DOHH2 (cell line): ENCODE measurements around the gene ZBTB22.
"Not testable (repeated sequence)": the region's sequence is repeated elsewhere in the genome, so short reads cannot be mapped to it uniquely, and the experiment has no call there.

Experiments used
- H3F3A ChIP-seq: fragments of 200-600 bp; sonication (generic), shearing (Covaris generic); 2 replicates; pipeline ENCODE4 v1.6.0; 2016; ENCODE audit warnings: antibody characterized with exemption, mild to moderate bottlenecking; ENCODE audit not compliant: control insufficient read depth, insufficient read depth
- H3K27ac ChIP-seq: fragments of 200-600 bp; sonication (generic); 2 replicates; pipeline ENCODE4 v1.5.1; 2014; ENCODE audit warnings: low read depth, mild to moderate bottlenecking, low read length, moderate library complexity
- H3K27me3 ChIP-seq: fragments of 200-600 bp; sonication (generic); 2 replicates; pipeline ENCODE4 v1.6.1; 2014; ENCODE audit warnings: mild to moderate bottlenecking, low read length, mixed read lengths; ENCODE audit not compliant: control insufficient read depth
- H3K36me3 ChIP-seq: fragments of 200-600 bp; sonication (generic); 2 replicates; pipeline ENCODE4 v1.6.1; 2014; ENCODE audit warnings: mild to moderate bottlenecking, low read length, moderate library complexity, mixed read lengths; ENCODE audit not compliant: control insufficient read depth
- H3K4me1 ChIP-seq: fragments of 200-600 bp; sonication (generic); 2 replicates; pipeline ENCODE4 v1.6.1; 2014; ENCODE audit warnings: mild to moderate bottlenecking, low read length, mixed read lengths; ENCODE audit not compliant: control insufficient read depth
- H3K4me2 ChIP-seq: fragments of 200-600 bp; sonication (generic); 2 replicates; pipeline ENCODE4 v1.6.0; 2014; ENCODE audit warnings: mild to moderate bottlenecking, low read length, moderate library complexity
- H3K4me3 ChIP-seq: fragments of 200-600 bp; sonication (generic); 2 replicates; pipeline ENCODE4 v1.5.1; 2014; ENCODE audit warnings: mild to moderate bottlenecking, low read length, mixed read lengths
- H3K79me2 ChIP-seq: fragments of 200-600 bp; sonication (generic); 2 replicates; pipeline ENCODE4 v1.6.1; 2014; ENCODE audit warnings: mild to moderate bottlenecking, low read length, mixed read lengths; ENCODE audit not compliant: control insufficient read depth
- H3K9me2 ChIP-seq: fragments of 200-600 bp; sonication (generic); replicated peaks from 2 replicates; pipeline ENCODE4 v1.6.1; 2014; ENCODE audit warnings: mild to moderate bottlenecking, low read length, mixed read lengths; ENCODE audit not compliant: control insufficient read depth
- H3K9me3 ChIP-seq: fragments of 200-600 bp; sonication (generic); 2 replicates; pipeline ENCODE4 v1.6.1; 2014; ENCODE audit warnings: antibody characterized with exemption, low read length, mixed read lengths; ENCODE audit not compliant: control insufficient read depth, insufficient read depth
- H4K20me1 ChIP-seq: fragments of 200-600 bp; sonication (generic); 2 replicates; pipeline ENCODE4 v1.6.0; 2014; ENCODE audit warnings: low read depth, mild to moderate bottlenecking, antibody characterized with exemption, low read length, moderate library complexity; ENCODE audit not compliant: control insufficient read depth, insufficient read depth
- EZH2phosphoT487 ChIP-seq: fragments of 200-600 bp; sonication (generic); IDR thresholded peaks from 2 replicates; pipeline ENCODE4 v1.6.1; 2017; ENCODE audit warnings: borderline replicate concordance, mild to moderate bottlenecking, antibody characterized with exemption, low read length, moderate library complexity, mixed read lengths
- TF ChIP-seq, protein P1 (sequence below): fragments of 200-600 bp; sonication (generic); IDR thresholded peaks from one replicate; pipeline ENCODE4 v1.5.1; 2014; ENCODE audit warnings: antibody characterized with exemption, mild to moderate bottlenecking, low read depth, low read length; ENCODE audit not compliant: poor library complexity, severe bottlenecking

ZBTB22 gene

DNA sequence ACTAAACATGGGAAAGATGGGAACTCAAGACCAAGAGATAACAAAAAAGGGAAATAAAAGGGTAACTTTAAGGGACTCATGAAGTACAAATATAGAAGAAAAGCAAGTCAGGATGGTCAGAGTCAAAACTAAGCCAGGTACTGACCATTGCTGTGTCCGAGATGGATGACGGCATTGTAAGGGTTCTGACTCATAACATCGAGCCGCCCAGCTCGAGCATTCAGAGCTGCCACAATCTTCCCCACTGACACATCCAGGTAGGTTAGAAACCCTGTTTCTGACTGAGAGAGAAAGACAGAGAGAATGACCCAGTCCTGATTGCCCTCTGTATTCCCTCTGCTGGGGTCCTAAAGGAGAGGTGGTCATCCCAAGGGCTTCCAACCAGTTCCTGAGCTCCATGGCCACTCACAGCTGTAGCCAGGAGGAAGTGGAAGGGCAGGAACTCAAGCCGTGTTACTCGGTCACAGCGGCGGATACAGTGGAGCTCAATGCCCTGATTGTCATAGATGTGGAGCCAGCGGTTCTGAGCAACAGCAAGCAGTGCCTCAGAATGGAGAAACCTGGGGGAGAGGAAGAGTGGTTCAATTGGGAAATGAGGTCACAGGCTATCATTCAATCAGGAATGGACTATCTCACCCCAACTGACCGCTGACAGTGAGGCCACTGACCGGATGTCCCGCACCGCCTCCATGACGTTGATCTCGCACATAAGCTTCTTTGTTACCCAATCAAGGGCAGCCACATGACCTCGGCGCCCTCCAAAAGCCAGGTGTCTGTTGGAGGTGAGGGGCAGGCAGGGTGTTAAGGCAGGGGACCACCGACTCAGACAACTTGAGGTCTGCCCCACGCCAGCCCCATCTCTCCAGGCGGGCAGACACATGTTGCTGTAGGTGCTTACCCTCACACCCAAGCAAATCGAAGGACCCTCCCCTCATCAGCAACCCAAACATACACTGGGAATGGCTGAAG is 30.3 kb downstream of the ZBTB22 start:
- H3K4me3 ChIP-seq: peak overlapping the region; percentile 93
- peak overlapping the region; percentile 87 for H3K4me2 ChIP-seq
- H4K20me1 ChIP-seq: no peaks in the 10 kb centered on the region
- H3K27ac ChIP-seq: no peak overlapping the region
- peaks cover 82% of the 10 kb centered on the region for H3K36me3 ChIP-seq
- peaks cover 25% of the 10 kb centered on the region for H3K4me1 ChIP-seq
- no peaks in the 10 kb centered on the region for H3K9me3 ChIP-seq
- no peaks in the 10 kb centered on the region for H3K9me2 ChIP-seq
- H3K79me2 ChIP-seq: peaks cover 55% of the 10 kb centered on the region
- TF ChIP-seq, protein P1, sequence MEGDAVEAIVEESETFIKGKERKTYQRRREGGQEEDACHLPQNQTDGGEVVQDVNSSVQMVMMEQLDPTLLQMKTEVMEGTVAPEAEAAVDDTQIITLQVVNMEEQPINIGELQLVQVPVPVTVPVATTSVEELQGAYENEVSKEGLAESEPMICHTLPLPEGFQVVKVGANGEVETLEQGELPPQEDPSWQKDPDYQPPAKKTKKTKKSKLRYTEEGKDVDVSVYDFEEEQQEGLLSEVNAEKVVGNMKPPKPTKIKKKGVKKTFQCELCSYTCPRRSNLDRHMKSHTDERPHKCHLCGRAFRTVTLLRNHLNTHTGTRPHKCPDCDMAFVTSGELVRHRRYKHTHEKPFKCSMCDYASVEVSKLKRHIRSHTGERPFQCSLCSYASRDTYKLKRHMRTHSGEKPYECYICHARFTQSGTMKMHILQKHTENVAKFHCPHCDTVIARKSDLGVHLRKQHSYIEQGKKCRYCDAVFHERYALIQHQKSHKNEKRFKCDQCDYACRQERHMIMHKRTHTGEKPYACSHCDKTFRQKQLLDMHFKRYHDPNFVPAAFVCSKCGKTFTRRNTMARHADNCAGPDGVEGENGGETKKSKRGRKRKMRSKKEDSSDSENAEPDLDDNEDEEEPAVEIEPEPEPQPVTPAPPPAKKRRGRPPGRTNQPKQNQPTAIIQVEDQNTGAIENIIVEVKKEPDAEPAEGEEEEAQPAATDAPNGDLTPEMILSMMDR: no peak
- TF ChIP-seq EZH2phosphoT487: no peak
- H3K27me3 ChIP-seq: no peaks in the 10 kb centered on the region
- peaks cover 13% of the 10 kb centered on the region; the same call in 1 of the 2 replicates for H3F3A ChIP-seq

DNA sequence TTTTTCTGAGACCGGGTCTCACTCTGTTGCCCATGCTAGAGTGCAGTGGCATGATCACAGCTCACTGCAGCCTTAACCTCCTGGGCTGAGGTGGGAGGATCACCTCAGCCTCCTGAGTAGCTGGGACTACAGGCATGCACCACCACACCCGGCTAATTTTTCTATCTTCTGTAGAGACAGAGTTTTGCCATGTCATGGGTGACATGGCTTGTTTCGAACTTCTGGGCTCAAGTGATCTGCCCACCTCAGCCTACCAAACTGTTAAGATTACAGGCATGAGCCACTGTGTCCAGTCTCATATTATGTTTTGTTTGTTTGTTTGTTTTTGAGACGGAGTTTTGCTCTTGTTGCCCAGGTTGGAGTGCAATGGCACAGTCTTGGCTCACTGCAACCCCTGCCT is 32.3 kb downstream of the ZBTB22 start:
- peaks cover 19% of the 10 kb centered on the region for H3K4me1 ChIP-seq
- peaks cover 36% of the 10 kb centered on the region for H3K79me2 ChIP-seq
- H3K27ac ChIP-seq, H3K4me3 ChIP-seq, H3K9me2 ChIP-seq, H3F3A ChIP-seq, H3K4me2 ChIP-seq, H3K9me3 ChIP-seq, H3K27me3 ChIP-seq, H4K20me1 ChIP-seq: not testable (repeated sequence)
- H3K36me3 ChIP-seq: peaks cover 77% of the 10 kb centered on the region

DNA sequence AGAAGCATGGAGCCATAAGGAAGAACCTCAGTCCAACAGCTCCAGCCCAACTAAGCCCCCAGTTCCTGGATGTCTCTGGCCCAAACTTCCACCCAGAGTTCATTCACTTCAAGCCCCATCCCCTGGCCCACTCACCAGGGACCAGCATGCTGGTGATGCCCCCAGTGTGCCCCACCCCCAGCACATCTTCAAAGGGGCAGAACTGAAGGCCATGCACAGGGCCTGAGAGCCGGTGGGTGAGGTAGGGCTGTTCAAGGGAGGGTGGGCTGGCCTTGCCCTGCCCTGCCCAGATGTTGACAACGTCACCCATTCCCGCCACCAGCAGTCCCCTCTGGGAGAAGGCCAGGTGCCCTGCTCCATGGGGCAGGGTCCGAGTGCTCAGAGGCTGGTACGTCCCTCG is 37.0 kb downstream of the ZBTB22 start:
- peaks cover 88% of the 10 kb centered on the region for H3K36me3 ChIP-seq
- H3K27ac ChIP-seq: peak overlapping the region; percentile 37; the same call in 1 of the 2 replicates
- no peak overlapping the region for H3K4me2 ChIP-seq
- peaks cover 4% of the 10 kb centered on the region for H3K79me2 ChIP-seq
- no peaks in the 10 kb centered on the region; the same call in 1 of the 2 replicates for H4K20me1 ChIP-seq
- no peaks in the 10 kb centered on the region for H3K27me3 ChIP-seq
- no peaks in the 10 kb centered on the region for H3K9me3 ChIP-seq
- peaks cover 42% of the 10 kb centered on the region for H3F3A ChIP-seq
- no peaks in the 10 kb centered on the region for H3K9me2 ChIP-seq
- H3K4me3 ChIP-seq: no peak overlapping the region
- H3K4me1 ChIP-seq: peaks cover 47% of the 10 kb centered on the region
- no peak for TF ChIP-seq EZH2phosphoT487
- TF ChIP-seq, protein P1: no peak

DNA sequence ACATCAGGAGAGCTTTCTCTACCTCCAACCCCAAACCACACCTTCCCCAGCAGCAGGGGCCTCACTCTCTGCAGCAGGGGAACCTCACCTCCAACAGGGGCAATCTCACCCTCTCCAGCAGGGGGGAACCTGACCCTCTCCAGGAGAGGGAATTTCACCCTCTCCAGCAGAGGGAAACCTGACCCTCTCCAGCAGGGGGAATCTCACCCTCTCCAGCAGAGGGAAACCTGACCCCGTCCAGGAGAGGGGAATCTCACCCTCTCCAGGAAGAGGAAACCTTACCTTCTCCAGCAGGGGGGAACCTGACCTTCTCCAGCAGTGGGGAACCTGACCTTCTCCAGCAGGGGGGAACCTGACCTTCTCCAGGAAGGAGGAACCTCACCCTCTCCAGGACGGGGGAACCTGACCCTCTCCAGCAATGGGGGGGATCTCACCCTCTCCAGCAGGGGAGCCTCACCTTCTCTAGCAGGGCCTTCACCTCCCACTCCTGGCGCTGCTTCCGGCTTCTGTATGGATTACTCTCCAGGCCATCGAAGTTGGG is 37.5 kb downstream of the ZBTB22 start:
- no peak overlapping the region for H3K4me2 ChIP-seq
- TF ChIP-seq, protein P1: peak; percentile 98
- no peak for TF ChIP-seq EZH2phosphoT487
- H3K36me3 ChIP-seq: peaks cover 89% of the 10 kb centered on the region
- peaks cover 47% of the 10 kb centered on the region for H3F3A ChIP-seq
- H3K4me3 ChIP-seq: no peak overlapping the region
- H3K27ac ChIP-seq: peak overlapping the region; percentile 37; the same call in 1 of the 2 replicates
- peaks cover 2% of the 10 kb centered on the region for H4K20me1 ChIP-seq
- H3K4me1 ChIP-seq: peaks cover 52% of the 10 kb centered on the region
- H3K9me2 ChIP-seq: no peaks in the 10 kb centered on the region
- H3K79me2 ChIP-seq: peaks cover 9% of the 10 kb centered on the region
- no peaks in the 10 kb centered on the region for H3K9me3 ChIP-seq
- no peaks in the 10 kb centered on the region for H3K27me3 ChIP-seq
